ENCODE measurements around the gene UBL4B. TPM values are rescaled to one million over a fixed set of nuclear protein-coding genes. Genes with fewer than 3 reads are reported as not detected.

The UBL4B gene
- total and polyA plus RNA-seq, 2 donors (not counting 1 experiment from before 2014, with no cell fraction given), result not detected

- Histone ChIP-seq H3K79me2 (ENCODE audit: control insufficient read depth, insufficient read depth, low read length) (no peaks in the 10 kb centered on the region), H4K20me1 (ENCODE audit: control insufficient read depth, insufficient read depth, low read length, poor library complexity, severe bottlenecking) (no peaks in the 10 kb centered on the region), H3K36me3 (replicated peaks in 1 of 2; ENCODE audit: control extremely low read depth in 1 of 2, control insufficient read depth in 1 of 2, extremely low read depth in 1 of 2, insufficient read depth in 2 of 2, low read length in 1 of 2) (no peaks in the 10 kb centered on the region), H3K27ac (ENCODE audit: low read length in 2 of 2) (no peak overlapping the region), H2AFZ (ENCODE audit: insufficient read depth, low read depth, low read length, poor library complexity, severe bottlenecking) (no peak overlapping the region), H3K27me3 (replicated peaks in 1 of 4; ENCODE audit: control extremely low read depth in 1 of 4, control insufficient read depth in 3 of 4, insufficient read depth in 4 of 4, low read length in 3 of 4) (peaks cover 0 to 56% (median 22%) of the 10 kb centered on the region in 4 experiments), H3K9me3 (ENCODE audit: control extremely low read depth in 1 of 3, control insufficient read depth in 2 of 3, insufficient read depth in 1 of 3, low read length in 2 of 3) (peaks cover 0 to 4% (median 0%) of the 10 kb centered on the region in 3 donors), H3K4me3 (ENCODE audit: control extremely low read depth in 1 of 5, extremely low read depth in 1 of 5, insufficient read depth in 1 of 5, low read depth in 2 of 5, low read length in 4 of 5) (no peak overlapping the region), H3K9ac (ENCODE audit: low read length) (no peak overlapping the region), H3K4me1 (ENCODE audit: control insufficient read depth in 2 of 2, insufficient read depth in 2 of 2, low read length in 2 of 2) (peaks cover 3 to 4% of the 10 kb centered on the region in 2 donors), H3K4me2 (replicated peaks; ENCODE audit: low read depth, low read length, poor library complexity, severe bottlenecking) (no peak overlapping the region)
- no peak overlapping the region for H3K27ac Mint-ChIP-seq
- intact Hi-C loops (cut with micrococcal nuclease), result no loop called here
- CTCF ChIA-PET, result no interaction called here
- TF ChIP-seq, protein P1, sequence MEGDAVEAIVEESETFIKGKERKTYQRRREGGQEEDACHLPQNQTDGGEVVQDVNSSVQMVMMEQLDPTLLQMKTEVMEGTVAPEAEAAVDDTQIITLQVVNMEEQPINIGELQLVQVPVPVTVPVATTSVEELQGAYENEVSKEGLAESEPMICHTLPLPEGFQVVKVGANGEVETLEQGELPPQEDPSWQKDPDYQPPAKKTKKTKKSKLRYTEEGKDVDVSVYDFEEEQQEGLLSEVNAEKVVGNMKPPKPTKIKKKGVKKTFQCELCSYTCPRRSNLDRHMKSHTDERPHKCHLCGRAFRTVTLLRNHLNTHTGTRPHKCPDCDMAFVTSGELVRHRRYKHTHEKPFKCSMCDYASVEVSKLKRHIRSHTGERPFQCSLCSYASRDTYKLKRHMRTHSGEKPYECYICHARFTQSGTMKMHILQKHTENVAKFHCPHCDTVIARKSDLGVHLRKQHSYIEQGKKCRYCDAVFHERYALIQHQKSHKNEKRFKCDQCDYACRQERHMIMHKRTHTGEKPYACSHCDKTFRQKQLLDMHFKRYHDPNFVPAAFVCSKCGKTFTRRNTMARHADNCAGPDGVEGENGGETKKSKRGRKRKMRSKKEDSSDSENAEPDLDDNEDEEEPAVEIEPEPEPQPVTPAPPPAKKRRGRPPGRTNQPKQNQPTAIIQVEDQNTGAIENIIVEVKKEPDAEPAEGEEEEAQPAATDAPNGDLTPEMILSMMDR (IDR thresholded peaks at IDR 0.05), result no peak
- no peak for TF ChIP-seq EZH2 (IDR thresholded peaks at IDR 0.05; ENCODE audit: borderline replicate concordance, insufficient read depth, low read depth, low read length, poor library complexity, severe bottlenecking)
- WGBS (ENCODE audit: insufficient coverage), result 33% methylated on average over 2 of the region's 7 CpGs
- H3K27me3 Mint-ChIP-seq, result peaks cover 80% of the 10 kb centered on the region
- no peaks in the 10 kb centered on the region for H3K4me1 Mint-ChIP-seq
- no peak overlapping the region for H3K4me3 Mint-ChIP-seq
- peaks cover 5% of the 10 kb centered on the region for H3K9me3 Mint-ChIP-seq (ENCODE audit: insufficient read depth)
- ATAC-seq (ENCODE audit: low read depth) (no peak), DNase-seq (peak; percentile 34)
- POLR2A ChIA-PET, result no interaction called here
Measured at GRCh38 chr1:110155878-110156522, 43.8 kb downstream of the UBL4B start.

DNA sequence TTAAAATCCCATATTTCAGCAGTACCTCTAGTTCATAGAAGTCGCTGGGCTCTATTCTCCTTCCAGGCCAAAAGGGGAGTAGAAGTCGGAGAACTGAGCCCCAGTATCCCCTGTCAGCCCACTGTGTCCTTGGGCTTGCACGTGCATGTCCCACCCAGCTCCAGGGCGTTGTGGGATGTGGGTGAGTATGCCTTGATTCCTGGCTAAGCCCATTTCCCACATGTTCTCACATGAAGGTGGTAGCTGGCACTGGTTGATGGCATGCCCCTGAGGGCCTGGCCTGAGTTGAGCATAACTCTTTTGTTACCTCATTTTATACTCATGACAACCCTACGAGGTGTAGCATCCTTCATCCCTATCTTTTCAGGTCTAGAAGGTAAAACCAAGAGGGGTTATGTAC is 46.0 kb downstream of the UBL4B start:
- H3K9ac ChIP-seq (ENCODE audit: low read length), result no peak overlapping the region
- H4K20me1 ChIP-seq (ENCODE audit: control insufficient read depth, insufficient read depth, low read length, poor library complexity, severe bottlenecking), result no peaks in the 10 kb centered on the region
- no peaks in the 10 kb centered on the region for H3K36me3 ChIP-seq (replicated peaks in 1 of 2; ENCODE audit: control extremely low read depth in 1 of 2, control insufficient read depth in 1 of 2, extremely low read depth in 1 of 2, insufficient read depth in 2 of 2, low read length in 1 of 2)
- 78% methylated on average over 3 of the region's 5 CpGs for WGBS (ENCODE audit: insufficient coverage)
- Mint-ChIP-seq H3K9me3 (ENCODE audit: insufficient read depth) (peaks cover 5% of the 10 kb centered on the region), H3K4me1 (no peaks in the 10 kb centered on the region), H3K4me3 (no peak overlapping the region), H3K27ac (no peak overlapping the region), H3K27me3 (peaks cover 75% of the 10 kb centered on the region)
- no peak for DNase-seq
- no peak for TF ChIP-seq EZH2 (IDR thresholded peaks at IDR 0.05; ENCODE audit: borderline replicate concordance, insufficient read depth, low read depth, low read length, poor library complexity, severe bottlenecking)
- TF ChIP-seq, protein P1 (IDR thresholded peaks at IDR 0.05), result no peak
- intact Hi-C loops (cut with micrococcal nuclease), result no loop called here
- no peaks in the 10 kb centered on the region for H3K79me2 ChIP-seq (ENCODE audit: control insufficient read depth, insufficient read depth, low read length)
- ChIA-PET POLR2A (no interaction called here), CTCF (no interaction called here)
- H3K9me3 ChIP-seq (ENCODE audit: control extremely low read depth in 1 of 3, control insufficient read depth in 2 of 3, insufficient read depth in 1 of 3, low read length in 2 of 3), result peaks cover 0 to 16% (median 0%) of the 10 kb centered on the region in 3 donors
- no peak overlapping the region for H3K4me2 ChIP-seq (replicated peaks; ENCODE audit: low read depth, low read length, poor library complexity, severe bottlenecking)
- no peak overlapping the region for H2AFZ ChIP-seq (ENCODE audit: insufficient read depth, low read depth, low read length, poor library complexity, severe bottlenecking)
- H3K4me3 ChIP-seq (ENCODE audit: control extremely low read depth in 1 of 5, extremely low read depth in 1 of 5, insufficient read depth in 1 of 5, low read depth in 2 of 5, low read length in 4 of 5), result no peak overlapping the region
- H3K27me3 ChIP-seq (replicated peaks in 1 of 4; ENCODE audit: control extremely low read depth in 1 of 4, control insufficient read depth in 3 of 4, insufficient read depth in 4 of 4, low read length in 3 of 4), result peaks cover 0 to 47% (median 15%) of the 10 kb centered on the region in 4 experiments
- no peak overlapping the region for H3K27ac ChIP-seq (ENCODE audit: low read length in 2 of 2)
- ATAC-seq (ENCODE audit: low read depth), result no peak
- no peaks in the 10 kb centered on the region for H3K4me1 ChIP-seq (ENCODE audit: control insufficient read depth in 2 of 2, insufficient read depth in 2 of 2, low read length in 2 of 2)
